ENCODE measurements around the gene DUOX1.

- TF ChIP-seq CTCF (IDR thresholded peaks at IDR 0.05) (no peak), POLR2A (IDR thresholded peaks at IDR 0.05) (no peak), EP300 (IDR thresholded peaks at IDR 0.05) (no peak), POLR2AphosphoS5 (IDR thresholded peaks at IDR 0.05) (no peak)
Measured at GRCh38 chr15:45117308-45118130, 12.3 kb upstream of the DUOX1 start.
